SU-DHL-6 (cell line): ENCODE measurements around the gene DDX3X.

Experiments
- EZH2phosphoT487 ChIP-seq: fragments of 200-600 bp; sonication (generic), shearing (Covaris generic); conservative IDR thresholded peaks from 2 replicates; pipeline ENCODE4 v1.6.1; 2018; ENCODE audit warnings: mild to moderate bottlenecking, antibody characterized with exemption, low read length, moderate library complexity, mixed read lengths
- TF ChIP-seq, protein P1 (sequence below): fragments of 200-600 bp; sonication (generic); IDR thresholded peaks from one replicate; pipeline ENCODE4 v1.5.1; 2017; ENCODE audit warnings: antibody characterized with exemption, mild to moderate bottlenecking, low read length, moderate library complexity; ENCODE audit not compliant: insufficient read depth, poor library complexity, severe bottlenecking

DNA sequence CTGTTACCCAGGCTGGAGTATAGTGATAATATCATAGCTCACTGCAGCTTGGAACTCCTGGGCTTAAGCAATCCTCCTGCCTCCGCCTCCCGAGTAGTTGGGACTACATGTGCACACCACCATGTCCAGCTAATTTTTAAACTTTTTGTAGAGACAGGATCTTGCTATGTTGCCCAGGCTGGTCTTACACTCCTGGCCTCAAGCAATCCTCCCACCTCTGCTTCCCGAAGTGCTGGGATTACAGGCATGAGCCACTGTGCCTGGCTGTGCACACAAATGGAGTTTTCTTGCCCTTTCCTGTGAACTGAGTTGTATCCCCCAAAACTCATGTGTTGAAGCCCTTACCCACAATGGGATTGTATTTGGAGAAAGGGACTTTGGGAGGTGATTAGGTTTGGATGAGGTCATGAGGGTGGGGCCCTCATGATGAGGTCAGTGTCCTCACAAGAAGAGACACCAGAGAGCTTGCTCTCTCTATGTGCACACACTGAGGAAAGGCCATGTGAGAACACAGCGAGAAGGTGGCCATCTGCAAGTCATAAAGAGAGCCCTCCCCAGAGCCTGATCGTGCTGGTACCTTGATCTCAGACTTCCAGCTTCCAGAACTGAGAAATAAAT is 40.1 kb downstream of the DDX3X start:
- TF ChIP-seq, protein P1, sequence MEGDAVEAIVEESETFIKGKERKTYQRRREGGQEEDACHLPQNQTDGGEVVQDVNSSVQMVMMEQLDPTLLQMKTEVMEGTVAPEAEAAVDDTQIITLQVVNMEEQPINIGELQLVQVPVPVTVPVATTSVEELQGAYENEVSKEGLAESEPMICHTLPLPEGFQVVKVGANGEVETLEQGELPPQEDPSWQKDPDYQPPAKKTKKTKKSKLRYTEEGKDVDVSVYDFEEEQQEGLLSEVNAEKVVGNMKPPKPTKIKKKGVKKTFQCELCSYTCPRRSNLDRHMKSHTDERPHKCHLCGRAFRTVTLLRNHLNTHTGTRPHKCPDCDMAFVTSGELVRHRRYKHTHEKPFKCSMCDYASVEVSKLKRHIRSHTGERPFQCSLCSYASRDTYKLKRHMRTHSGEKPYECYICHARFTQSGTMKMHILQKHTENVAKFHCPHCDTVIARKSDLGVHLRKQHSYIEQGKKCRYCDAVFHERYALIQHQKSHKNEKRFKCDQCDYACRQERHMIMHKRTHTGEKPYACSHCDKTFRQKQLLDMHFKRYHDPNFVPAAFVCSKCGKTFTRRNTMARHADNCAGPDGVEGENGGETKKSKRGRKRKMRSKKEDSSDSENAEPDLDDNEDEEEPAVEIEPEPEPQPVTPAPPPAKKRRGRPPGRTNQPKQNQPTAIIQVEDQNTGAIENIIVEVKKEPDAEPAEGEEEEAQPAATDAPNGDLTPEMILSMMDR, result no peak
- TF ChIP-seq EZH2phosphoT487, result no peak
